GM06990 (cell line): ENCODE results near the gene ART4.

Experiments used
- DNase-seq: peaks from one replicate; pipeline ENCODE4 v3.0.0-alpha.2; 2011; ENCODE audit not compliant: insufficient read length; ENCODE audit errors: extremely low read depth
- H3K27me3 ChIP-seq: replicated peaks from 2 replicates; pipeline ENCODE4 v1.6.0; 2011; ENCODE audit warnings: low read length; ENCODE audit not compliant: control insufficient read depth, insufficient read depth
- H3K36me3 ChIP-seq: 2 replicates; pipeline ENCODE4 v1.5.1; 2011; ENCODE audit warnings: low read length; ENCODE audit not compliant: control insufficient read depth, insufficient read depth
- H3K4me3 ChIP-seq: replicated peaks from 2 replicates; pipeline ENCODE4 v1.5.1; 2011; ENCODE audit warnings: low read depth, mild to moderate bottlenecking, control low read depth, low read length
- TF ChIP-seq, protein P1 (sequence below): IDR thresholded peaks from 2 replicates; pipeline ENCODE4 v1.5.1; 2011; ENCODE audit warnings: low read length, control low read depth, mild to moderate bottlenecking, inconsistent platforms; ENCODE audit not compliant: insufficient read depth, poor library complexity, severe bottlenecking

Gene ART4

GRCh38 chr12:14852880-14853279 lies 9.6 kb upstream of the ART4 start:
- Histone ChIP-seq H3K4me3 (no peak overlapping the region), H3K36me3 (no peaks in the 10 kb centered on the region), H3K27me3 (no peaks in the 10 kb centered on the region)
- no peak for DNase-seq
- TF ChIP-seq, protein P1, sequence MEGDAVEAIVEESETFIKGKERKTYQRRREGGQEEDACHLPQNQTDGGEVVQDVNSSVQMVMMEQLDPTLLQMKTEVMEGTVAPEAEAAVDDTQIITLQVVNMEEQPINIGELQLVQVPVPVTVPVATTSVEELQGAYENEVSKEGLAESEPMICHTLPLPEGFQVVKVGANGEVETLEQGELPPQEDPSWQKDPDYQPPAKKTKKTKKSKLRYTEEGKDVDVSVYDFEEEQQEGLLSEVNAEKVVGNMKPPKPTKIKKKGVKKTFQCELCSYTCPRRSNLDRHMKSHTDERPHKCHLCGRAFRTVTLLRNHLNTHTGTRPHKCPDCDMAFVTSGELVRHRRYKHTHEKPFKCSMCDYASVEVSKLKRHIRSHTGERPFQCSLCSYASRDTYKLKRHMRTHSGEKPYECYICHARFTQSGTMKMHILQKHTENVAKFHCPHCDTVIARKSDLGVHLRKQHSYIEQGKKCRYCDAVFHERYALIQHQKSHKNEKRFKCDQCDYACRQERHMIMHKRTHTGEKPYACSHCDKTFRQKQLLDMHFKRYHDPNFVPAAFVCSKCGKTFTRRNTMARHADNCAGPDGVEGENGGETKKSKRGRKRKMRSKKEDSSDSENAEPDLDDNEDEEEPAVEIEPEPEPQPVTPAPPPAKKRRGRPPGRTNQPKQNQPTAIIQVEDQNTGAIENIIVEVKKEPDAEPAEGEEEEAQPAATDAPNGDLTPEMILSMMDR, result no peak

DNA sequence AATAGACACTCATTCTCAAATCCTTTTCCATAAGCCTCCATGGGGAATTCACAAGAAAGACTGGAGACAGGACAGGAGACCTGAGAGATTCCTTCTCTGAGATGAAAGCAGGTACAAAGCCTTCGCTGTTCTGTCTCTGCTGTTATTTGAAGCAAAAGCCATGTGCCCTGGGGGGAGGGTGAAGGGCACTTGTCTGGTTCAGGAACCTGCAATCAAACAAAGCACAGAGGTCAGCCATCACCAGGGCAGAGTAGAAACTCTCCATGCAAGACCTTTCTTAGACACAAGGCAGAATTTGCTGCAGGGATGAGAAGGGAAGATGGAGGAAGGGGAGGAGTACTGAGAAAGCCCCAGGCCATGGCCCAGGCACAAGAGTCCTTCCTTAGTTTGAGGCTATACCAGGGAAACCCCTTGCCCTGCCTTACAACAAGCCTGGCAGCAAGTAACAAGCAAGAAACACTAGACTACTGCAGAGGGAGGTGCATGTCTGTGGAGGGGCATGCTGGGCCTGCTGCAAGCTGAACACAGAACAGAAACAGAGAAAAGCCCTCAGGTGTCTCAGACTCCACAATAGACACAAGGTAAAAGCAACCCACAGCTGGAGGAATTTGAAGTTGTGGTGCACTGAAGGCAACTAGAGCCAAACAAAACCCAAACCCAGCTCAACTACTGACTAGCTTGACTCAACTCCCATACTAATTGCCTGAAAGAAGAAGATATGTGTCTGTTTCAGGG lies 7.8 kb upstream of the ART4 start:
- H3K27me3 ChIP-seq, result no peaks in the 10 kb centered on the region
- H3K4me3 ChIP-seq, result no peak overlapping the region
- peak; percentile 13 for DNase-seq
- no peaks in the 10 kb centered on the region for H3K36me3 ChIP-seq
- TF ChIP-seq, protein P1, result no peak

DNA sequence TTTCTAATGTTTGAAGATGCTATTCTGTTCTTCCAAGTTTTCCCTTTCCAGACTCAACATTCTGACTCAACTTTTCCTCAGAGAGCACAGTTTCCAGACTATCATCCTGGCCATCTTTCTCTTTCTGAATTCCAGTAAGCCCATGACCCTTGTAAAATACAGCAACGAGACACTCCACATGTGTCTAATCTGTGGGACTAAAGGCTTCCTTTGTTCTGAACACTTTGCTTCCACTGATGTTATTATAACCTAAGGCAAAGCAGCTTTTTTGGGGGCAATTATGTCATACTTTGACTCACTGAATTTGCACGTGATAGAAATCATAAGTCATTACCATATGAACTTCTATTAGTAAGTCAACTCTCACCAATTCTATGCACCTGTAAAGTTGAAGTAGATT lies 6.3 kb upstream of the ART4 start:
- H3K36me3 ChIP-seq, result no peaks in the 10 kb centered on the region
- TF ChIP-seq, protein P1, result no peak
- DNase-seq, result no peak
- H3K27me3 ChIP-seq, result no peaks in the 10 kb centered on the region
- no peak overlapping the region for H3K4me3 ChIP-seq

DNA sequence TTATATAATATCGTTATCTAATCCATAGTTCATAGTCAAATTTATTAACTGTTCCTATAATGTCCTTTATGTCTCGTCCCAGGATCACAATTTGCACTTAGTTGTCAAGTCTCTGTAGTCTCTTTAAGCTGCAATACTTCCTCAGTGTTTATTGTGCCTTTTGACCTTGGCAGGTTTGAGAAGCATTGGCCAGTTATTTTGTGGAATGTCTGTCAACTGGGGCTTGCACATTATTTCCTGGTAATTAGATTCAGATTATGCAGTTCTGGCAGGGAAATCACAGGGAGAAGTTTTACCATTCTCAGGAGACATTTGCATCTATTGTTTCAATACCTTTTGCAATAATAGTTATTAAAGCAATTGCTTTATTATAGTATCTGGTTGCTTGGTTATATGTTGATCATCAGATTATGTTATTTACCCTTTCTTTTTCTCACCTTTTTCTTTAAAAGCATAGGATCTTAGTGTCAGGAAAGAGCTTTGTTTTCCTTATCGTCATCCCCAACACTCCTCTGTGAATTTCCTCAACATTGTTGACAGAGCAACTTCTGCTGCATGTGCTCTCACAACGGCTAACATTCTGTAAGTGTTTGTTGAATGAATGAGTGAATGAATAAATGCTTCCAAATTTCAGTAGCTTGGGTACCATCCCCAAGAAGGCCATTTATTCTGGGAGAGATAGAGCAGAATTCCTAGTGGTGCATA lies 3.7 kb upstream of the ART4 start:
- DNase-seq, result no peak
- Histone ChIP-seq H3K27me3 (no peaks in the 10 kb centered on the region), H3K4me3 (no peak overlapping the region), H3K36me3 (no peaks in the 10 kb centered on the region)
- TF ChIP-seq, protein P1, result no peak

DNA sequence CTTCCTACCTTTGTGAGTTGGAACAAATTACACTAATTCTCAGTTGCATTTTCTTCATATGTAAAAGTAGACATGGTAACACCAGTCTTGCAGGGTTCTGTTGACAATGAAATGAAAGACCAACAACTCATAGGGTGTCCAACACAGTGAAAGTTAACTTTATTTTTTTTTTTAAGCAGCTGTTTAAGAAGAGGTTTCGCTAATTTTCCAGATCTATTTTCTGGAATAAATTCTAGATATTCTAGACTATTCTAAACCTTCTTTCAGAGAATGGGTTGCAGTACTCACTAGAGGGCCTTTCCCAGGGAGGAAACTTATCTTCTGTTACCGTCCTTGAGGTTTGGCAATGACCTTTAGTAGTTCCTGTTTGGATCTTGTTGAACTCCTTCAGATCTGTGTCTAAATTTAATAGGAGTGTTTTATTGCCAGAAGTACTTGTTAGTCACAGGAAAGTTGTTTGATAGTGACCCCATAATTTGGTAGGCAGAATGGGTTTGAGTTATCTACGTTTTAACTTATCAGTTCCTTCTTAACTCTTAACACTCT lies 2.8 kb upstream of the ART4 start:
- H3K36me3 ChIP-seq, result no peaks in the 10 kb centered on the region
- no peak for DNase-seq
- TF ChIP-seq, protein P1, result no peak

More for the DNA sequence above, 2.8 kb upstream of the ART4 start:
- Histone ChIP-seq H3K4me3 (no peak overlapping the region), H3K27me3 (no peaks in the 10 kb centered on the region)
